Measurements from ENCODE around the gene SYT3.
A peak's percentile ranks its signal among the peaks of the same experiment; 100 is the strongest.

DNA sequence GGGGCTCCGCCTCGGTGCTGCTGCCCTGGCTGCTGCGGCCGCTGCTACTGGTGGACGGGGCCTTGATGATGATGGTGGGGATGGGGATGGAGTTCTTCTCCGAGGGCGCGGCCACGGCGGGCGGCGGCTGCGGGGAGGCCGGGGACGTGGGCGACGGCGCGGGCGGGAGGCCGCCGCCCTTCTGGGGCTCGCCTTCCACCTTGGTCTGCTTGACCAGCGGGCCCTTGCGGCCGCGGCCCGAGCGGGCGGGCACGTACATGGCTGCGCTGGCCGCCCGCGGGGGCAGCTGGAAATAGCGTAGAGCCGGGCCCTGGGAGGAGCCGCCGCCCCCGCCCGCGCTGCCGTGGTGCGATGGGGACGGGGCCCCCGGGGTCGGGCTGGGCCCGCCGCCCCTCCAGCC lies 28.7 kb upstream of the SYT3 start:
- TF ChIP-seq CTCF (conservative IDR thresholded peaks at IDR 0.05; ENCODE audit: low read depth in 2 of 2): no peak
- TF ChIP-seq EZH2 (IDR thresholded peaks at IDR 0.05; ENCODE audit: low read depth, unreplicated experiment): peak; percentile 81

Data from GM23338 (cell line).